Testis (tissue), 2 donors: Measurements from ENCODE around the gene ADPRHL1.
"Not testable (repeated sequence)": the region's sequence is repeated elsewhere in the genome, so short reads cannot be mapped to it uniquely, and the experiment has no call there.

Source experiments
- CTCF ChIP-seq, 3 experiments: fragments of 450-650 bp in 2 of 3; fragments of 200-600 bp in 1 of 3; sonication (generic) in 1 of 3; IDR thresholded peaks; one replicate each; pipeline ENCODE4 v1.5.1; 2016 to 2019; ENCODE audit warnings: antibody characterized with exemption in 3 of 3, mild to moderate bottlenecking in 2 of 3, moderate library complexity in 1 of 3
- POLR2A ChIP-seq: fragments of 450-650 bp; IDR thresholded peaks from one replicate; pipeline ENCODE4 v1.6.1; 2017; ENCODE audit warnings: antibody characterized with exemption, mild to moderate bottlenecking, moderate library complexity

- not testable (repeated sequence) for TF ChIP-seq POLR2A; CTCF (IDR thresholded peaks at IDR 0.05)
Observed at GRCh38 chr13:113450348-113450744, 2.9 kb downstream of the ADPRHL1 start.
